GM23248 (cell line): ENCODE results near the gene GRID2IP. TPM values are rescaled to one million over a fixed set of nuclear protein-coding genes. Genes with fewer than 3 reads are reported as not detected.

Experiments
- DNase-seq: peaks from one replicate; pipeline ENCODE4 v3.0.0-alpha.2; 2015
- H2AFZ ChIP-seq: fragments of 200-600 bp; sonication (generic); 2 replicates; pipeline ENCODE4 v1.6.1; 2016; ENCODE audit warnings: antibody characterized with exemption
- H3F3A ChIP-seq: fragments of 200-600 bp; sonication (generic); 2 replicates; pipeline ENCODE4 v1.6.1; 2016; ENCODE audit warnings: mild to moderate bottlenecking, antibody characterized with exemption, mixed run types; ENCODE audit not compliant: insufficient read depth
- H3K27ac ChIP-seq: fragments of 200-600 bp; sonication (generic); 2 replicates; pipeline ENCODE4 v1.5.1; 2016; ENCODE audit warnings: mild to moderate bottlenecking
- H3K27me3 ChIP-seq: fragments of 200-600 bp; sonication (generic); replicated peaks from 2 replicates; pipeline ENCODE4 v1.6.1; 2016; ENCODE audit warnings: mild to moderate bottlenecking; ENCODE audit not compliant: insufficient read depth
- H3K36me3 ChIP-seq: fragments of 200-600 bp; sonication (generic); 2 replicates; pipeline ENCODE4 v1.6.1; 2016; ENCODE audit warnings: low read depth, mild to moderate bottlenecking
- H3K4me1 ChIP-seq: fragments of 200-600 bp; sonication (generic); 2 replicates; pipeline ENCODE4 v1.6.1; 2016; ENCODE audit warnings: mild to moderate bottlenecking; ENCODE audit not compliant: insufficient read depth
- H3K4me2 ChIP-seq: fragments of 200-600 bp; sonication (generic); one replicate; pipeline ENCODE4 v1.6.1; 2016; ENCODE audit warnings: mild to moderate bottlenecking; ENCODE audit not compliant: unreplicated experiment
- H3K4me3 ChIP-seq: fragments of 200-600 bp; sonication (generic); 2 replicates; pipeline ENCODE4 v1.5.1; 2016; ENCODE audit warnings: mild to moderate bottlenecking
- H3K79me2 ChIP-seq: fragments of 200-600 bp; sonication (generic); 2 replicates; pipeline ENCODE4 v1.6.1; 2016; ENCODE audit warnings: mild to moderate bottlenecking; ENCODE audit not compliant: insufficient read depth
- H3K9ac ChIP-seq: fragments of 200-600 bp; sonication (generic); 2 replicates; pipeline ENCODE4 v1.6.1; 2016; ENCODE audit warnings: mild to moderate bottlenecking
- H3K9me2 ChIP-seq: fragments of 200-600 bp; sonication (generic); 2 replicates; pipeline ENCODE4 v1.6.1; 2016; ENCODE audit warnings: mixed run types, mild to moderate bottlenecking, moderate library complexity; ENCODE audit not compliant: insufficient read depth
- H3K9me3 ChIP-seq: fragments of 200-600 bp; sonication (generic); one replicate; pipeline ENCODE4 v1.6.1; 2017; ENCODE audit warnings: low read depth
- H4K20me1 ChIP-seq: fragments of 200-600 bp; sonication (generic); 2 replicates; pipeline ENCODE4 v1.6.0; 2016; ENCODE audit not compliant: insufficient read depth
- EZH2 ChIP-seq: fragments of 200-600 bp; sonication (generic); IDR thresholded peaks from 2 replicates; pipeline ENCODE4 v1.6.1; 2018; ENCODE audit warnings: antibody characterized with exemption, mild to moderate bottlenecking; ENCODE audit not compliant: insufficient read depth, poor library complexity, severe bottlenecking
- EZH2phosphoT487 ChIP-seq: fragments of 200-600 bp; sonication (generic); IDR thresholded peaks from 2 replicates; pipeline ENCODE4 v1.6.1; 2018; ENCODE audit warnings: antibody characterized with exemption, moderate library complexity, mild to moderate bottlenecking, low read depth; ENCODE audit not compliant: insufficient read depth
- WGBS, 2 experiments: methylation state at CpG; one replicate each; pipeline ENCODE4 v1.1.6; 2015 to 2017; ENCODE audit warnings: low lambda C conversion rate in 2 of 2, low coverage in 1 of 2; ENCODE audit errors: missing lambda C conversion rate in 2 of 2; 5-methylcytosine and 5-hydroxymethylcytosine counted together
- in situ Hi-C: fragments of 300-500 bp; cut with MboI; formaldehyde crosslinking; loops from 2 replicates; pipeline ENCODE4 v1.15.0; 2020
- polyA plus RNA-seq: library from polyadenylated mRNA; unstranded; fragments of >200 nt; fragmentation: Nextera tagmentation; extraction: Ambion mirVana; gene quantifications from 2 replicates; pipeline ENCODE4 v1.2.1, GENCODE V29; 2016
- total RNA-seq: library from RNA; depleted of rRNA; stranded (reverse); fragments of >200 nt; shearing (Covaris generic); gene quantifications from 2 replicates; pipeline ENCODE4 v1.2.3, GENCODE V29; 2014

Gene GRID2IP
- total and polyA plus RNA-seq, 2 experiments from 2014 or later = not detected

- H4K20me1 ChIP-seq = no peaks in the 10 kb centered on the region
- no peaks in the 10 kb centered on the region for H3K36me3 ChIP-seq
- no peaks in the 10 kb centered on the region for H3F3A ChIP-seq
- no peak overlapping the region for H3K4me2 ChIP-seq
- H3K4me1 ChIP-seq = no peaks in the 10 kb centered on the region
- no peaks in the 10 kb centered on the region for H3K9me3 ChIP-seq
- H2AFZ ChIP-seq = no peak overlapping the region
- no peak for DNase-seq
- TF ChIP-seq EZH2 = no peak
- TF ChIP-seq EZH2phosphoT487 = no peak
- in situ Hi-C loops = no loop called here
- 42 to 53% methylated on average over 6 of the region's 6 CpGs for WGBS, 2 experiments
- no peaks in the 10 kb centered on the region for H3K9me2 ChIP-seq
- H3K9ac ChIP-seq = no peak overlapping the region
- no peak overlapping the region for H3K4me3 ChIP-seq
- H3K79me2 ChIP-seq = no peaks in the 10 kb centered on the region
- no peaks in the 10 kb centered on the region for H3K27me3 ChIP-seq
- H3K27ac ChIP-seq = no peak overlapping the region
Observed at GRCh38 chr7:6556196-6556595, 4.9 kb upstream of the GRID2IP start.

GRCh38 chr7:6554848-6555247 lies 3.6 kb upstream of the GRID2IP start:
- Histone ChIP-seq H3K4me2 (no peak overlapping the region), H3K27me3 (no peaks in the 10 kb centered on the region), H3F3A (no peaks in the 10 kb centered on the region), H3K9ac (no peak overlapping the region), H3K4me1 (no peaks in the 10 kb centered on the region), H3K9me2 (no peaks in the 10 kb centered on the region), H3K79me2 (no peaks in the 10 kb centered on the region), H3K4me3 (no peak overlapping the region), H4K20me1 (no peaks in the 10 kb centered on the region), H2AFZ (no peak overlapping the region), H3K27ac (no peak overlapping the region), H3K9me3 (no peaks in the 10 kb centered on the region), H3K36me3 (no peaks in the 10 kb centered on the region)
- no peak for TF ChIP-seq EZH2phosphoT487
- TF ChIP-seq EZH2 = no peak
- DNase-seq = no peak
- in situ Hi-C loops = no loop called here
- WGBS, 2 experiments = 55 to 58% methylated on average over 7 of the region's 7 CpGs

GRCh38 chr7:6553448-6554044 lies 2.3 kb upstream of the GRID2IP start:
- Histone ChIP-seq H3F3A (no peaks in the 10 kb centered on the region), H2AFZ (no peak overlapping the region), H3K4me3 (no peak overlapping the region), H3K9ac (no peak overlapping the region), H3K4me1 (no peaks in the 10 kb centered on the region), H3K9me2 (no peaks in the 10 kb centered on the region), H3K4me2 (no peak overlapping the region), H3K27me3 (no peaks in the 10 kb centered on the region), H3K9me3 (no peaks in the 10 kb centered on the region), H3K27ac (no peak overlapping the region), H3K79me2 (no peaks in the 10 kb centered on the region), H3K36me3 (no peaks in the 10 kb centered on the region), H4K20me1 (no peaks in the 10 kb centered on the region)
- 53 to 57% methylated on average over 7 of the region's 7 CpGs for WGBS, 2 experiments
- TF ChIP-seq EZH2phosphoT487 (no peak), EZH2 (no peak)
- no peak for DNase-seq
- in situ Hi-C loops = no loop called here

- H3K36me3 ChIP-seq = no peaks in the 10 kb centered on the region
- H3K27me3 ChIP-seq = no peaks in the 10 kb centered on the region
- H3K9ac ChIP-seq = no peak overlapping the region
- 77 to 86% methylated on average over 1 of the region's 1 CpG for WGBS, 2 experiments
- H3K9me2 ChIP-seq = no peaks in the 10 kb centered on the region
- no peak overlapping the region for H3K27ac ChIP-seq
- H3K4me1 ChIP-seq = no peaks in the 10 kb centered on the region
- in situ Hi-C loops = no loop called here
- no peaks in the 10 kb centered on the region for H4K20me1 ChIP-seq
- H2AFZ ChIP-seq = no peak overlapping the region
- no peak overlapping the region for H3K4me3 ChIP-seq
- no peak for DNase-seq
- H3K9me3 ChIP-seq = no peaks in the 10 kb centered on the region
- no peaks in the 10 kb centered on the region for H3K79me2 ChIP-seq
- no peak overlapping the region for H3K4me2 ChIP-seq
- TF ChIP-seq EZH2phosphoT487 (no peak), EZH2 (no peak)
- no peaks in the 10 kb centered on the region for H3F3A ChIP-seq
Observed at GRCh38 chr7:6547400-6547799, 3.9 kb downstream of the GRID2IP start.
